Measurements from ENCODE around the gene RPAP3.

Gene RPAP3

GRCh38 chr12:47725893-47726292 lies 20.1 kb upstream of the RPAP3 start:
- H3K27me3 ChIP-seq (ENCODE audit: insufficient read depth, low read length, poor library complexity, severe bottlenecking) = no peaks in the 10 kb centered on the region
- H3K4me1 ChIP-seq (ENCODE audit: insufficient read depth, low read length, poor library complexity, severe bottlenecking) = peaks cover 27% of the 10 kb centered on the region
- no peak overlapping the region for H2AFZ ChIP-seq (ENCODE audit: low read length)
- no peaks in the 10 kb centered on the region for H3K9me2 ChIP-seq (replicated peaks; ENCODE audit: low read depth, low read length)
- H3K36me3 ChIP-seq (ENCODE audit: insufficient read depth, low read length) = no peaks in the 10 kb centered on the region
- no peaks in the 10 kb centered on the region for H3K9me3 ChIP-seq (ENCODE audit: insufficient read depth, low read depth, low read length)
- no peak overlapping the region for H3K4me2 ChIP-seq (ENCODE audit: low read depth, low read length, poor library complexity, severe bottlenecking)
- no peak for TF ChIP-seq EZH2phosphoT487 (IDR thresholded peaks at IDR 0.05; ENCODE audit: borderline replicate concordance)
- TF ChIP-seq, protein P1, sequence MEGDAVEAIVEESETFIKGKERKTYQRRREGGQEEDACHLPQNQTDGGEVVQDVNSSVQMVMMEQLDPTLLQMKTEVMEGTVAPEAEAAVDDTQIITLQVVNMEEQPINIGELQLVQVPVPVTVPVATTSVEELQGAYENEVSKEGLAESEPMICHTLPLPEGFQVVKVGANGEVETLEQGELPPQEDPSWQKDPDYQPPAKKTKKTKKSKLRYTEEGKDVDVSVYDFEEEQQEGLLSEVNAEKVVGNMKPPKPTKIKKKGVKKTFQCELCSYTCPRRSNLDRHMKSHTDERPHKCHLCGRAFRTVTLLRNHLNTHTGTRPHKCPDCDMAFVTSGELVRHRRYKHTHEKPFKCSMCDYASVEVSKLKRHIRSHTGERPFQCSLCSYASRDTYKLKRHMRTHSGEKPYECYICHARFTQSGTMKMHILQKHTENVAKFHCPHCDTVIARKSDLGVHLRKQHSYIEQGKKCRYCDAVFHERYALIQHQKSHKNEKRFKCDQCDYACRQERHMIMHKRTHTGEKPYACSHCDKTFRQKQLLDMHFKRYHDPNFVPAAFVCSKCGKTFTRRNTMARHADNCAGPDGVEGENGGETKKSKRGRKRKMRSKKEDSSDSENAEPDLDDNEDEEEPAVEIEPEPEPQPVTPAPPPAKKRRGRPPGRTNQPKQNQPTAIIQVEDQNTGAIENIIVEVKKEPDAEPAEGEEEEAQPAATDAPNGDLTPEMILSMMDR (conservative IDR thresholded peaks at IDR 0.05; ENCODE audit: low read length) = no peak
- no peaks in the 10 kb centered on the region for H3K79me2 ChIP-seq (ENCODE audit: insufficient read depth, low read length)
- no peak overlapping the region for H3K4me3 ChIP-seq (ENCODE audit: low read length, poor library complexity, severe bottlenecking)
- peak overlapping the region; percentile 0 for H3K9ac ChIP-seq (ENCODE audit: low read depth, low read length, poor library complexity, severe bottlenecking)
- H4K20me1 ChIP-seq (ENCODE audit: insufficient read depth, low read length, poor library complexity, severe bottlenecking) = no peaks in the 10 kb centered on the region
- H3F3A ChIP-seq (ENCODE audit: low read depth) = no peaks in the 10 kb centered on the region

- no peak within 1 kb of the TSS for H3K4me2 ChIP-seq (ENCODE audit: low read depth, low read length, poor library complexity, severe bottlenecking)
- peaks cover 27% of the 10 kb centered on the region for H3K4me1 ChIP-seq (ENCODE audit: insufficient read depth, low read length, poor library complexity, severe bottlenecking)
- H3K9me2 ChIP-seq (replicated peaks; ENCODE audit: low read depth, low read length) = no peaks in the 10 kb centered on the region
- no peaks in the 10 kb centered on the region for H4K20me1 ChIP-seq (ENCODE audit: insufficient read depth, low read length, poor library complexity, severe bottlenecking)
- H3K27me3 ChIP-seq (ENCODE audit: insufficient read depth, low read length, poor library complexity, severe bottlenecking) = no peaks in the 10 kb centered on the region
- no peaks in the 10 kb centered on the region for H3K36me3 ChIP-seq (ENCODE audit: insufficient read depth, low read length)
- no peak within 1 kb of the TSS for H2AFZ ChIP-seq (ENCODE audit: low read length)
- peak within 1 kb of the TSS; percentile 0 for H3K9ac ChIP-seq (ENCODE audit: low read depth, low read length, poor library complexity, severe bottlenecking)
- TF ChIP-seq, protein P1 (conservative IDR thresholded peaks at IDR 0.05; ENCODE audit: low read length) = no peak
- no peak for TF ChIP-seq EZH2phosphoT487 (IDR thresholded peaks at IDR 0.05; ENCODE audit: borderline replicate concordance)
- no peaks in the 10 kb centered on the region for H3K9me3 ChIP-seq (ENCODE audit: insufficient read depth, low read depth, low read length)
- no peaks in the 10 kb centered on the region for H3K79me2 ChIP-seq (ENCODE audit: insufficient read depth, low read length)
- H3K4me3 ChIP-seq (ENCODE audit: low read length, poor library complexity, severe bottlenecking) = no peak within 1 kb of the TSS
- no peaks in the 10 kb centered on the region for H3F3A ChIP-seq (ENCODE audit: low read depth)
These were observed 19.4 kb upstream of the RPAP3 start, which contains the start of gene ENDOU for GRCh38 chr12:47725091-47725772. Gene ENDOU (minus strand): TSS chr12:47725490. CDS start chr12:47725413, 77 bp downstream.

DNA sequence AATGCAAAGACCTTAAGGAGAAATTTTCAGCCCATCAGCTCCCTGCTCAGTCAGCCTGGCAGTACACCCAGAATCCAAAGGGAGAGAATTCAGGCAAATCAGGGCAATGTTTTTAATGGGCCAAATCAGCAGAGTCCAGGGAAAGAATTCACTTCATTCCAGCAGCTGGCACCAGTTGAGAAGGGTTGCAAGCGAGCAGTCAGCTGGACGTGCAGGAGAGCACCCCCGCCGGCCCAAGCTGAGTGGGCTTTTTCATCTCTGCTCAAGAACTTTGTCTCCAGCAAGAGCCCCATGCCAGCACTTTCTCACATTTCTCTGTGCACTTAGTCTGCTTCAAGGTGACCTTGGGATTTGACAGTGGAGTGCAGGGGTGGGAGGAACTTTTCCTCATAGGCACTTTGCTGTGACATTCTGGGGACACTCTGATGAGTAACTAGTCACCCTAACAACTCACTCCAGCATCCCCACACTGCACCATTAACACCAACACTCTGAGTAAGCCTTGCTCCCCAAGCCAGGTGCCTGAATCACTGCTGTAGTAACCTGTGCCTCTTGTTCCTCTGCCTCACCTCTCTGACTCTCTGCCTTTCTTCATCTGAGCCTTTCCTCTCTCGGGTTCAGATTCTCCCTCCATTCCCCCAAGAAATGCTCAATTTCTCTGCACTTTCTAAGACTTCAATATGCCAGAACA lies 17.3 kb upstream of the RPAP3 start:
- Histone ChIP-seq H3K9me2 (replicated peaks; ENCODE audit: low read depth, low read length) (no peaks in the 10 kb centered on the region), H3K4me1 (ENCODE audit: insufficient read depth, low read length, poor library complexity, severe bottlenecking) (peaks cover 28% of the 10 kb centered on the region), H3K36me3 (ENCODE audit: insufficient read depth, low read length) (no peaks in the 10 kb centered on the region), H3K27me3 (ENCODE audit: insufficient read depth, low read length, poor library complexity, severe bottlenecking) (no peaks in the 10 kb centered on the region), H3K4me2 (ENCODE audit: low read depth, low read length, poor library complexity, severe bottlenecking) (no peak overlapping the region), H2AFZ (ENCODE audit: low read length) (no peak overlapping the region), H3F3A (ENCODE audit: low read depth) (no peaks in the 10 kb centered on the region), H3K4me3 (ENCODE audit: low read length, poor library complexity, severe bottlenecking) (no peak overlapping the region), H3K79me2 (ENCODE audit: insufficient read depth, low read length) (no peaks in the 10 kb centered on the region), H4K20me1 (ENCODE audit: insufficient read depth, low read length, poor library complexity, severe bottlenecking) (no peaks in the 10 kb centered on the region), H3K9me3 (ENCODE audit: insufficient read depth, low read depth, low read length) (no peaks in the 10 kb centered on the region), H3K9ac (ENCODE audit: low read depth, low read length, poor library complexity, severe bottlenecking) (no peak overlapping the region)
- TF ChIP-seq, protein P1 (conservative IDR thresholded peaks at IDR 0.05; ENCODE audit: low read length) = no peak
- no peak for TF ChIP-seq EZH2phosphoT487 (IDR thresholded peaks at IDR 0.05; ENCODE audit: borderline replicate concordance)
